ENCODE data around the gene MYOZ1. TPM values are rescaled to one million over a fixed set of nuclear protein-coding genes. Genes with fewer than 3 reads are reported as not detected.

The MYOZ1 gene, protein sequence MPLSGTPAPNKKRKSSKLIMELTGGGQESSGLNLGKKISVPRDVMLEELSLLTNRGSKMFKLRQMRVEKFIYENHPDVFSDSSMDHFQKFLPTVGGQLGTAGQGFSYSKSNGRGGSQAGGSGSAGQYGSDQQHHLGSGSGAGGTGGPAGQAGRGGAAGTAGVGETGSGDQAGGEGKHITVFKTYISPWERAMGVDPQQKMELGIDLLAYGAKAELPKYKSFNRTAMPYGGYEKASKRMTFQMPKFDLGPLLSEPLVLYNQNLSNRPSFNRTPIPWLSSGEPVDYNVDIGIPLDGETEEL
- total RNA-seq (2022; extraction: Qiagen RNA extraction): not detected in 5 replicates

DNA sequence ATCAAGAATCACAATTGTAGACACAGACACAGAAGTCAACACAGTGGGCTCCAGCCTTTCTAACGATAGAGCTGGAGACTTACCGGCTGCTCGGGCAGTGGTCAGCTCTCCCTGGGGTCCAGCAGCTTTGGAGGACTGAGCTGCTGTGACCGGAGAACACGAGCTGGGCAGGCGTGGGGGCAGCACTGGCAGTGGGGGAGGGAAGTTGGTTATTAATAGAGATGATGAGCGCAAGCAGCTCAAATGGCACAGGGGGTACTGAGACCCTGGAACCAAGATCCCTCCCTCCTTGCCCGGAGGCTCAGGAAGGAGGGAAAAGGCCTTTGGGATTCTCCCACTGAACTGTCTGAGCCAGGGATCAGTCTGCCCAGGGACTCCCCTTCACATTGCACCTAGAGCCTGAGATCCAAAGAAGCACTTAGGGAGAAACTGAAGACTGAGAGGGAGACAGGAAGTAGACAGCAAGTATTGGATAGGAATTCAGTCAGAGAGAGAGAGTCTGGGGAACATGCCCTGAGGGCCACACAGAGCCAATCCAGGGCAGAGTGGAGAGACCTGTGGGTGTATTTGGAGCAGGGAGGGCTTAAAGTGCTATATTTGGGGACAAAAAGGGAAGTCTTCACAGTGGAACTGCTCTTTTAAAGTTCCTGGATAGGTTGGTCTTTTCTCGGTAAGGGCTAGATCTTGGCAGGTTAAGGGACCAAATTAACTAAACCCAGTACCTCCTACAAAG lies at the start of gene MYOZ1:
TSS of gene MYOZ1 (minus strand) at position 147 of the 733 bp plus-strand sequence. CDS start 1,457 bp downstream, outside the sequence.

DNA sequence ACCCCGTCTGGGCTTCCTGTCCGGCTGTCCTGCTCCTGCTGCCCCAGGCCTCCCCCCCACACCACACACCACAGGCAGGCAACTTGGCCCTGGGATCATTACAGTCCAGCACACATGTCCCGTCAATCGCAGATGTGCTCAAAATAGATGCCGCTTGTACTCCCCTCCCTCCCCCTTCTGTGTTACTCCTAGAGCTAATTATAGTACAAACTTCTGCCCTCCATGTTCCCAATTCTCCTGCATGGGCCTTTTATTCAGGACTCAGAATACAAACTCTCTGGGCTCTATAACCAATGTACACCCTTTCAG lies 14.7 kb upstream of the MYOZ1 start, which contains the start of gene SYNPO2L:
TSS of gene SYNPO2L (minus strand) at position 40 of the 309 bp plus-strand sequence. CDS start 107 bp downstream, outside the sequence.

DNA sequence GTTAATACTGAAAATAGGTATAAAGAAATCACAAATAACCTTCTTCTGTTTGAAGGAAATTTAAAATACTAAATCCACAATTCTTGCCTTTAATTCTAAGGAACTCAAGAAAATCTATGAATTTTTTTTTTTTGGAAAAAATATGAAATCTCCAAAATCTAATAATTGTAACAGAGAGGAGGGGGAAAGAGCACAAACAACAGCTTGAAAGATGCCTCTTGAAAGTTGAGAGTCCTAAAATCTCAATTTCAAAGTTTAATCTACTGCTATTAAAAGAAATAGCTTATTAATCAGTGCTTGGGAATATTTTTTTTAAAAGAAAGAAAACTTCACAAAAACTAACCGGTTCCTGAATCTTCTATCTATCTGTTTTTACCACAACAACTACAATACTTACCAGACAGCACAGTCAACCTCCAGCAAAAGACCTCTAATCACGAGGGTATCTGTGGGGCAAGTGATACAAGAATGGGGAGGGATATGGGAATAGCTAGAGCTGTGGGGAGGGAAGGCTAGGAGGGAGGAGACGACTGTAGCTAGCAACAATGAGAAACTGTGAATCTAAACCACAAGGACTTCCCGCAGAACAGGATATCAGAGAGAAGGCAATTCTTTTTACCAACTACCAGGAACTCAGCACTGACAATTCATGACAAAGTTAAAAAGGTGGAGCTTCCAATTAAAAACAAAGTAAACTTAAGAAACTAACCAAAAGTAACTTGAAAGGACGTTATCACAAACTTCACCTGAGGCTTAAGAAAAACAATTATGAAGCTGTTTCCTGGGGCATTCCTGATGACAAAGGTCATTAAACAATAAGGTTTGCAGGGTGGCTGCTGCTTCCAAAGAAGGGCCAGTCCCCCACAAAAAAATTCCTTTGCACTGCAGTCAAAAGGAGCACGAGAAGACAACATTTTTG lies 50.1 kb downstream of the MYOZ1 start, which contains the start of gene USP54:
TSS of gene USP54 (minus strand) at position 462 of the 919 bp plus-strand sequence. CDS start 15,684 bp downstream, outside the sequence.

Other genes starting within 250 kb of the MYOZ1 start
- 108 to 121 TPM (median 113 TPM) in 5 replicates for gene ANXA7, start 227.4 kb downstream of the MYOZ1 start, total RNA-seq (2022; extraction: Qiagen RNA extraction)
- 0.33 to 0.71 TPM (median 0.40 TPM) in 5 replicates for gene MSS51, start 207.9 kb downstream of the MYOZ1 start, total RNA-seq (2022; extraction: Qiagen RNA extraction)
- gene PPP3CB, start 145.4 kb downstream of the MYOZ1 start, total RNA-seq (2022; extraction: Qiagen RNA extraction): 16.0 to 20.4 TPM (median 17.8 TPM) in 5 replicates
- 9.5 to 12.0 TPM (median 11.5 TPM) in 5 replicates for gene USP54, start 50.1 kb downstream of the MYOZ1 start, total RNA-seq (2022; extraction: Qiagen RNA extraction)
- gene SYNPO2L, start 14.6 kb upstream of the MYOZ1 start, total RNA-seq (2022; extraction: Qiagen RNA extraction): 0.01 to 0.03 TPM (median 0.03 TPM) in 3 of 5 replicates, not detected in the others
- 2.1 to 2.9 TPM (median 2.4 TPM) in 5 replicates for gene AGAP5, start 56.6 kb upstream of the MYOZ1 start, total RNA-seq (2022; extraction: Qiagen RNA extraction)
- 54.0 to 62.7 TPM (median 59.7 TPM) in 5 replicates for gene SEC24C, start 102.9 kb upstream of the MYOZ1 start, total RNA-seq (2022; extraction: Qiagen RNA extraction)
- gene CHCHD1, start 140.6 kb upstream of the MYOZ1 start, total RNA-seq (2022; extraction: Qiagen RNA extraction): 59.6 to 78.7 TPM (median 69.8 TPM) in 5 replicates
- gene ZSWIM8, start 144.1 kb upstream of the MYOZ1 start, total RNA-seq (2022; extraction: Qiagen RNA extraction): 35.3 to 45.2 TPM (median 42.9 TPM) in 5 replicates
- gene NDST2, start 170.1 kb upstream of the MYOZ1 start, total RNA-seq (2022; extraction: Qiagen RNA extraction): 14.2 to 18.9 TPM (median 17.3 TPM) in 5 replicates
- gene CAMK2G, start 233.1 kb upstream of the MYOZ1 start, total RNA-seq (2022; extraction: Qiagen RNA extraction): 16.2 to 21.9 TPM (median 19.6 TPM) in 5 replicates